ENCODE measurements around the gene PUS7.
"Not testable (repeated sequence)": the region's sequence is repeated elsewhere in the genome, so short reads cannot be mapped to it uniquely, and the experiment has no call there.

Gene PUS7, protein sequence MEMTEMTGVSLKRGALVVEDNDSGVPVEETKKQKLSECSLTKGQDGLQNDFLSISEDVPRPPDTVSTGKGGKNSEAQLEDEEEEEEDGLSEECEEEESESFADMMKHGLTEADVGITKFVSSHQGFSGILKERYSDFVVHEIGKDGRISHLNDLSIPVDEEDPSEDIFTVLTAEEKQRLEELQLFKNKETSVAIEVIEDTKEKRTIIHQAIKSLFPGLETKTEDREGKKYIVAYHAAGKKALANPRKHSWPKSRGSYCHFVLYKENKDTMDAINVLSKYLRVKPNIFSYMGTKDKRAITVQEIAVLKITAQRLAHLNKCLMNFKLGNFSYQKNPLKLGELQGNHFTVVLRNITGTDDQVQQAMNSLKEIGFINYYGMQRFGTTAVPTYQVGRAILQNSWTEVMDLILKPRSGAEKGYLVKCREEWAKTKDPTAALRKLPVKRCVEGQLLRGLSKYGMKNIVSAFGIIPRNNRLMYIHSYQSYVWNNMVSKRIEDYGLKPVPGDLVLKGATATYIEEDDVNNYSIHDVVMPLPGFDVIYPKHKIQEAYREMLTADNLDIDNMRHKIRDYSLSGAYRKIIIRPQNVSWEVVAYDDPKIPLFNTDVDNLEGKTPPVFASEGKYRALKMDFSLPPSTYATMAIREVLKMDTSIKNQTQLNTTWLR

DNA sequence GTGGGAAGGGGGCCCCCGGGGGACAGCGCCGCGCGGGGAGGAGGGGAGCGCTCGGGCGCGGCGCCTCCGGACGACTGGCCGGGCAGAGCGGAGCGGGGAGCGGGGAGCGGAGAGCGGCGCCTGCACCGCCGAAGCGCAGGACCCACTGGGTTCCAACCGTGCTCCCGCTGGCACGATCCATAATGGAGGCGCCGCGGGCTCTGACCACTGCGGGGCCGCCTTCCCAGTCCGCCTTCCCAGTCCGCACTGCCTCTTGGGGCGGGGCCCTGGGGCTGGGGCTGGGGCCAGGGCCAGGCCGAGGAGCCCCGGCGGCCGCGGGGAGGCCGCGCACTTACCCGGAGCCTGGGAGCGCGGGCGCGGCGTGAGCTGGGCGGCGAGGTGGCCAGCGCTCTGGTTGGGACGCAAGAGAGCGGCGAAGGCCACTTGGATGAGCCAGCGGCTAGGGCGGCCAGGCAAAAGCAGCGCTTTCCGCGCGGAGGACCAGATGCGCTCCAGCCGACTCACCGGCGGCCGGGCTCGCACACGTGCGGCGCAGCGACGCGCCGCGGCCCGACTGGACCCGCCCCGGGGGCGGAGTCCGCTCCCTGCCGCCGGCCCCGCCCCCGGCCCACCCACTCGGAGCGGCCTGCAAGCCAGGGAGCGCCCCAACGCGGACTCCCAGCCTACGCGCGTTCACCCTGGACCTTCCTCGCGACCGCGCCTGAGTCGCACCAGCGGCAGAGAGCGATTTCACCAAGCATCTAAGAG, at the start of gene PUS7:
TSS of gene PUS7 (minus strand) at position 555 of the 747 bp plus-strand sequence. CDS start 13,759 bp downstream, outside the sequence.
- peak; percentile 64 for DNase-seq (ENCODE audit: low read depth)

DNA sequence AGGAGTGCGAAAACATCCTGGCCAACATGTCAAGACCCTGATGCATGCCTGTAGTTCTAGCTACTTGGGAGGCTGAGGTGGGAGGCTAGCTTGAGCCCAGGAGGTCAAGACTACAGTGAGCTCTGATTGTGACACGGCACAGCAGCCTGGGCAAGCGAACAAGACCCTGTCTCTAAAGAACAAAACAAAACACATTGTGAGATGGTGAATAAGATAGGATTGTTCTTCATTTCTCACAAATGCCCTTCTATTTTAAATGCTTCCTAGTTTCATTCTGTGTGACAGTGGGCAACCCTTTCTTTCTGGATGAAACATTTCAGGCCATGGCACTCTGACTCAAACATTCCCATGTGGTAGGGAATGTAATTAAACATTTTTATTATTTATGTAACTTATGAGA, 45.8 kb upstream of the PUS7 start:
- no peak for DNase-seq (ENCODE audit: low read depth)

DNA sequence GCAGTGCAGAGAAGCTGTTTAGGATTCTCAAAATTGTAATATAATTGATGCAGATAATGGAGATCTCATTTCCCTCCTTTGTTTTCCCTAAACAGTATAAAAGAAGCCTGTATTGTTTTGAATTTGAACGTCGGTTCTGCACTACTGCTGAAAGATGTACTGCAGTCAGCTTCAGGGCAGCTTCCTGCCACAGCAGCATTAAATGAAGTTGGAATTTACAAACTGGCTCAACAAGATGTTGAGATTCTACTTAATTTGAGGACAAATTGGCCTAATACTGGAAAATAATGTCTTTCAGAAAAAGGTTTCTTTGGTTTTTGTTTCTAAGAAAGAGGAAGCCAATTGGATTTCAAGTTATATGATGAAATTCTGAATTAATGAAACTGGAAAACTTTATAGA, 45.0 kb upstream of the PUS7 start:
- DNase-seq (ENCODE audit: low read depth): no peak

DNA sequence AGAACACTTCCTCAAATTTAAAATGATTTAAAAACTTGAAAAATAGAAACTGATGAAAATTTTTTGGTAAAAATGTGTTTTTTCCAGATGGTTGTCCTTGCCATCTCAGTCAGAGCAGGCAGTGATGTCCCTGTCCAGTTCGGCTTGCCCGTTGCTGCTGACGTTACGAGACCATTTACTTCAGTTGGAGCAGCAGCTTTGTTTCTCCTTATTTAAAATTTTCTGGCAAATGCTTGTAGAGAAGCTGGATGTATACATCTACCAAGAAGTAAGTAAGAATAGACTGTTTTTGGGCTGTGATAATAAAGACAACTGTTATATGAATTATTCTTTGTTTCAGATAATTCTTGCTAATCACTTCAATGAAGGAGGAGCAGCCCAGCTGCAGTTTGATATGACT, 43.1 kb upstream of the PUS7 start:
- DNase-seq (ENCODE audit: low read depth): no peak

DNA sequence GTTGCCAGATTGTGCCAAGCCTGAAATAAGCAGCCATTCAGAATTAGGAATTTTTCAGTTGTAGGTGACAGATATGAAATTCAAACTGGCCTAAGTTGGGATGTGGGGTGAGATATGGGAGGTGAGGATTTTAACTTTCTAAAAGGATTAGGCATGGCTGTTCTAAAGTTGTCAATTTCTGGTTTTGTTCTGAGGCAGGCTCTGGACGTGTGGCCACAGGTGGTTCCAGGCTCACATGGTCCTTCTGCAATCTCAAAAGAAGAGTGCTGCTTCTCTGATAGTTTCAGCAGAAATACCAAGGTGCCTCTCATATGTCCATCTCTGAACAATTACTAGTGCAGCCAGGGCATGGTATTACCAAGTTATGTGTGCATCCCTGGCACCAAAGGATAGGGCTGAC, 37.9 kb upstream of the PUS7 start:
- no peak for DNase-seq (ENCODE audit: low read depth)

DNA sequence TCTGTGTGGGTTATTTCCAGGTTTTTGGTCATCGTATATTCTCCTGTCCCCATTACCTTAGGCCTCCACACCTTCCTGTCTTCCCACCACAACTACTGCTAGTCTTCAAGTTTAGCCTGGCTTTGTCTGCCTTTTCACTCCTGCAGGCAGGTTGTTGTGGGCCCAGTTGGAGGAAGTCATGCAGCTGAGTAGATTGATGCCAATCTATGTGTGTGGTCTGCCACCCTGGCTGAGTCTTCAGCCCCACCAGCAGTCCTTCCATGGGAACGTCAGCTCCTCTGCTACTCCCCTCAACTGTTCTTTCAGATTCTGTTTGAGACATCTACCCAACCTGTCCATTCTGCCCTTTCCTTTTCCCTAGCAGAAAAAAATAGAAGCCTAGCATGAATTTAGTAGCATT, 16.3 kb upstream of the PUS7 start:
- DNase-seq (ENCODE audit: low read depth): no peak

DNA sequence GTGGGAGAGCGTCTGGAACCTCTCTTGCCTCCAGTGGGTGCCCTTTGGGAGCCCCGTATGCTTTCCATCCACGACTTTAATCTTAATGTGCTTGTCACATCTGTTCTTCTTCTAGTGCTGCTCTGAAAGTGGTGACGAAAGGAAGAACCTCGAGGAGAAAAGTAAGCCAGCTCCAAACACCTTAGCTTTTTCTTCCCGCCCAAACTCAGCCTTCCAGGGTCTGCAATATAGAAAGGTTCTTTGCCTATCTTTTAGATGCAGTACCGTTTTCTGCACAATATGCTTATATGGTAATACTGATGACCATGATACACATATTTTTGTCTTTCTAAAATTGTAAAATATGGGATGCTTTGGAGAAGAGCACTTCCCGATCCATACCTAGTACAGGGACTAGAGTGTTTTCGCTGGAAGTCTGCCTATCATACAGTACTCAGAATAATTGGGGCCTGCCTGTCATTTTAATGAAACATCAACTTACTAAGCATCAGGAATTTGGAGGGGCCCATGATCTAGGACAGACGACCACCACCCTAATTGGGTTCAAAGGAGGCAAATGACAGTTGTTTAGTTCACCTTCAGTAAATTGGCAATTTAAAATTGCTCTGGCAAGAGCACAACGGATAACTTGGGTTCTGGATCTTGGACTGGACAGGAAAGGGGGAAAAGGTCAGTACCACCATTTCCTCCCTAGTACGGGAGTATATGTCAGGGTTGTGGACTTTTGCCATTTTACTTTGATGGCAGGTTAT, 10.8 kb upstream of the PUS7 start:
- DNase-seq (ENCODE audit: low read depth): no peak

DNA sequence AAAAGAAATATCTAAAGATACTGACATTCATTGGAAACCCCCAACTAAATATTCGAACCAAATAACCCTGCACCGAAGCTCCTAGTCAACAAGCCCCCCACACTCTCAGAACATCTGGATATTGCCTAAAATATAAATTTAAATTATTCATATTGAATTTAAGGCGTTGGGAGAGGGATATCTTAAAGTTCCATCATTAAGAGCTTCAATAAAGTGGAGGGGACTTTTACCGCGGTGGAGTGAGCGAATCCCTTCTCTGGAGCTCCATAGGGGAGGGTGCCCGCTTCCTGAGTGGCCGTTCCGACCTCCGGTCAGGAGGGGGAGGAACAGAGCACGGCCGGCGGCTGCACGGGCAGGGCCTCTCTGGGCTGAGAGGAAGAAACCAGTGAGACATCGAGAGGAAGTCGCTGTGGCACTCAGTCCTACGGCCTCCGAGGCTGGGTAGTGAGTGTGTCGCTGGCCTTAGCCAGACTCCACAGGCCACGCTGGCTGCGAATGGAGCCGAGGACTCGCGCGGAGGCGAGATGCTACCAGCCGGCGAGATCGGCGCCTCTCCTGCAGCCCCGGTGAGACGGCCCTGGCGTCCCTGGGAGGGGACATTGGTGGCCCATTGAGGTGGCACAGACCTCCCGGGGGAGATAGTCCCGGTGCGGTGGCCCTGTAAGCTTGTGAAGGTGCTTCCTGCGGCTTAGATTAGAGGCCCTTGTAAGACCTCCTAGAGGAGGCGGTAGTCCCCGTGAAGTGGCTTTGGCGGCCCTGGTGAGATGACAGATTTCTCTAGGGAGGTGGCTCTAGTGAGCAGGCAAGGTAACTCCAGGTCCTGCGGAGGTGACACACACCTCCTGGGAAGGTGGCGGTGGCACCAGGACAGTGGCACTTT, 10.0 kb upstream of the PUS7 start, which contains the start of gene RINT1:
TSS of gene RINT1 (plus strand) at position 410 of the 880 bp plus-strand sequence. CDS start at position 525, 115 bp downstream.
- peak; percentile 83 for DNase-seq (ENCODE audit: low read depth)

DNA sequence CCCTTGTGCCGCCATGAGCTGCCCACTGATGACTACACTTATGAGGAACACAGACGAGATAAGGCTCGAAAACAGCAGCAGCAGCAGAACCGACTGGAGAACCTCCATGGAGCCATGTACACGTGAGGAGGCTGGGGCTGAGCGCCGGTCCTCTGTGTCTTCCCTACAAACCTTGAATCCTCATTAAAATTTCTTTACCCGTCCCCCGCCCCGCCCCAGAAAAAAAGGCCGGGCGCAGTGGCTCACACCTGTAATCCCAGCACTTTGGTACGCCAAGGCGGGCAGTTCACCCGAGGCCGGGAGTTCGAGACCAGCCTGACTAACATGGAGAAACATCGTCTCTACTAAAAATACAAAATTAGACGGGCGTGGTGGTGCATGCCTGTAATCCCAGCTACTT, 8.5 kb upstream of the PUS7 start:
- DNase-seq (ENCODE audit: low read depth): no peak

DNA sequence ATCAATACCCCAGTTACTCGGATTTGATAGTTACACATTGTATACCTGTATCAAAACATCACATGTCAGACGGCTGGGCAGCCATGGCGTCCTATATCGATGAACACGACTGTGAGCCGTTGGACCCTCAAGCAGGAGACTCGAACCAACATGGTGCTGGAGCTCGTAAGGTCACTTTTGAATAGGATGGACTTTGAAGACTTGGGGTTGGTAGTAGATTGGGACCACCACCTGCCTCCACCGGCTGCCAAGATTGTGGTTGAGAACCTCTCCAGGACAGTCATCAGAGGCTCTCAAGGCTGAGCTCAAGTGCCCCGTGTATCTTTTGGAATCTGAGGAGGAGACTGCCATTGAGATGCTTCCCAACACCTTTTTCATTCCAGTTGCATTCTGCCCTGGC, 8.1 kb upstream of the PUS7 start:
- DNase-seq (ENCODE audit: low read depth): no peak

DNA sequence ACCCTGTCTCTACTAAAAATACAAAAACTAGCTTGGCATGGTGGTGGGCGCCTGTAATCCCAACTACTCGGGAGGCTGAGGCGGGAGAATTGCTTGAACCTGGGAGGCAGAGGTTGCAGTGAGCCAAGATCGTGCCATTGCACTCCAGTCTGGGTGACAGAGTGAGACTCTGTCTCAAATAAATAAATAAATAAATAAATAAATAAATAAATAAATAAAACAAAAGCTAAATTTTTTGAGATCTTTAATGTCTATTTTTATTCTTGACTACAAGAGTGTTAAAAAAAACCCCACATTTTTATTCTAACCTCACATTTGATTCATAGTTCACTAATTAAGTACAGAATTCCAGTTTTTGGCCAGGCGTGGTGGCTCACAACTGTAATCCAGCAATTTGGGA, 5.7 kb upstream of the PUS7 start:
- not testable (repeated sequence) for DNase-seq (ENCODE audit: low read depth)

DNA sequence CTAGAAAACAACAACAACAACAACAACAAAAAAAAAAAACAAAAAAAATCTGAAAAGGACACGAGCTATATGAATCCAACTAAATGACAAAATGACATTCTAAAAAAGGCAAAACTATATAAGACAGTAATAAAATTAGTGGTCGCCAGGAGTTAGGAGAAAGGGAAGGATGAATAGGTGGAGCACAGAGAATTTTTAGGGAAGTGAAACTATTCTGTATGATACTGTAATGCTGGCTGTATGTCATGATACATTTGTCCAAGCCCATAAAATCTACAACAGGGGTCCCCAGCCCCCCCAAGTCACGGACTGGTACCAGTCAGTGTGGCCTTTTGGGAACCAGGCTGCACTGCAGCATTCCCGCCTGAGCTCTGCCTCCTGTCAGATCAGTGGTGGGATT, 2.8 kb upstream of the PUS7 start:
- DNase-seq (ENCODE audit: low read depth): no peak

DNA sequence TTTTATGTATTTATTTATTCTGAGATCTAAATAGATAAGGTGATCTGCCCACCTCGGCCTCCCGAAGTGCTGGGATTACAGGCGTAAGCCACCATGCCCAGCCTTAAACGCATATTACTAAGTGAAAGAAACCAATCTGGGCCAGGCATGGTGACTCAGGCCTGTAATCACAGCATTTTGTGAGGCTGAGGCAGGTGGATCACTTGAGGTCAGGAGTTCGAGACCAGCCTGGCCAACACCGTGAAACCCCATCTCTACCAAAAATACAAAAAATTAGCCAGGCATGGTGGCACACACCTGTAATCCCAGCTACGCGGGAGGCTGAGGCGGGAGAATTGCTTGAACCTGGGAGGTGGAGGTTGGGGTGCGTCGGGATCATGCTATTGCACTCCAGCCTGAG, 2.4 kb upstream of the PUS7 start:
- not testable (repeated sequence) for DNase-seq (ENCODE audit: low read depth)

DNA sequence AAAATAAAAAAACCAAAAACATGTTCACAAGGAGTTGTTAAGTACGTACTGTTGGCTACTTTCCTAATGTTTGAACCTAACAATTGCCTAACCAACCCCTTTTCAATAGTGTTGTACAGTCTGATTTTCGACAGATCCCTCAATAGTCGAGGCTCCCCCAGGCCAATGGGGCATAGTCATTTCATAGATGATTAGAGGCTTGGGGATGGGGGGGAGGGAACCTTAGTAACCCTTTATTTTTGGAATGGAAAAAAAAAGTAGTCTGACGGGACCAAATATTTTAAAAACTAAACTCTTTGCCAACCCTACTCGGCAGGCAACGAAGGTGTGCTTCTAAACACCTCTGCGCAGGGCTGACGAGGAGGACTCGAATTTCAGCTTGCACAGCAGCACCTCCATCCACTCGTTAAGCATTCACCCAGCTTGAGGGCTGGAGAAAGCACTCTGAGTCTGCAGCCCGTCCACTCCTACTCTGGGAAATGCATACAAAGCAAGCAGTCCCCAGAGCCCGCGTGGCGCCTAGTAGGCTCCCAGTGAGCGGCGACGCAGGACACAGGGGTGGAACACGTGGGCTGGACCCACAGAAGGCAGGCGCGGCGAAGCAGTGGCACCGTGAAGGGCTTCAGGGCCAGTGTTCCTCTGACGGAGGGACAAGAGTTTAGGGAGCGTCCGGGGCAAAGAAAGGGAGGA, 899 bp downstream of the PUS7 start:
- no peak for DNase-seq (ENCODE audit: low read depth)

DNA sequence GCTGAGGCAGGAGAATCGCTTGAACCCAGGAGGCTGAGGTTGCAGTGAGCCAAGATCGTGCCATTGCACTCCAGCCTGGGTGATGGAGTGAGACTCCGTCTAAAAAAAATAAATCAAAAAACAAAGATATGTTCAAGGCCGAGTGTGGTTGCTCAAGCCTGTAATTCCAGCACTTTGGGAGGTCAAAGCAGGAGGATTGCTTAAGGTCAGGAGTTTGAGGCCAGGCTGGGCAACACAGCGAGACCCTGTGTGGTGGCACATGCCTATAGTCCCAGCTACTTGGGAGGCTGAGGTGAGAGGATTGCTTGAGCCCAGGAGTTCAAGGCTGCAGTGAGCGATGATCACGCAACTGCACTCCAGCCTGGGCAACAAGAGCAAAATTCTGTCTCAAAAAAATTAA, 1.5 kb downstream of the PUS7 start:
- DNase-seq (ENCODE audit: low read depth): not testable (repeated sequence)

DNA sequence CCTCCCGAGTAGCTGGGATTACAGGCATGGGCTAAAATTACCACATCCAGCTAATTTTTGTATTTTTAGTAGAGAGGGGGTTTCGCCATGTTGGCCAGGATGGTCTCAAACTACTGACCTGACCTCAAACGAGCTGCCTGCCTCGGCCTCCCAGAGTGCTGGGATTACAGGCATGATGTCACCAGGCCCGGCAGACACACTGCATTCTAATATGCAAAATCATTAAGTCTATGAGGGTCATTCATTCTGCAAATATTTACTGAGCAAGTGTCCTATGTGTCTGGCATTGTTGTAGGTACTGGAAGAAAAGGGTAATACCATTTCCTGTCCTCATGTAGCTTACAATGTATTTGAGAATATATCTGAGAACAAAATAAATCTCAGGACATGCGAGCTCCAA, 2.7 kb downstream of the PUS7 start:
- DNase-seq (ENCODE audit: low read depth): no peak

DNA sequence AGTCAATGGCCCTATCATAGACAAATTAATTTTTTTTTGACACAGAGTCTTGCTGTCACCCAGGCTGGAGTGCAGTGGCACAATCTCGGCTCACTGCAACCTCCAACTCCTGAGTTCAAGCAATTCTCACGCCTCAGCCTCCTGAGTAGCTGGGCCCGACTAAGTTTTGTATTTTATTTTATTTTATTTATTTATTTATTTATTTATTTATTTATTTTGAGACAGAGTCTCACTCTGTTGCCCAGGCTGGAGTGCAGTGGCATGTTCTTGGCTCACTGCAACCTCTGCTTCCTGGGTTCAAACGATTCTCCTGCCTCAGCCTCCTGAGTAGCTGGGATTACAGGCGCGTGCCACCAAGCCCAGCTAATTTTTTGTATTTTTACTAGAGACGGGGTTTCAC, 6.5 kb downstream of the PUS7 start:
- DNase-seq (ENCODE audit: low read depth): not testable (repeated sequence)

DNA sequence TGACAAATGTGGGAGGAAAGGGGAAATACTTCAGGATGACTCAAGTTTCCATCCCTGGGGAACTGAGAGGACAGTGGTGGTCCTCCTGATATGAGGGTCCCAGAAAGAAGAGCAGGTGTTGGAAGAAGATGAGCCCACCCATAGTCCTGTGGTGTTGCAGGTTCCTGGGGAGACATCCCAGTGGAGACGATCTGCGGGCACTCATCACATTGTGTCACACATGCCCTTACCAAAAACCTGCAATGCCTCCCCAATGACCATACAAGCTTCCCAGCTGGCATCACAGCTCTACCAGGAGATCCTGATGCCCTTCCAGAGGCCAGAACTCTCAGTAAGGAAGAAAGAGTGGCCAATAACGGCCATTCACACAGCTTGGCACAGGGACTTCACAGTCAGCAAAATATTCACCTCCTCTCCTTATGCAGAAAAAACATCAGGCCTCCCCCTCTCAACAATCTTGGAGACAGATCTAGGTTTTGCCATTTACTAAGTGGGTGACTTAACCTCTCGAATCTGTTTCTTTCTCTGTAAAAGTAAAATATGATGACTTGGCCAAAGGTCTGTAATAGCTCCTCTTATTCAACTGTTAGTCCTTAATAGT, 9.0 kb downstream of the PUS7 start:
- no peak for DNase-seq (ENCODE audit: low read depth)

DNA sequence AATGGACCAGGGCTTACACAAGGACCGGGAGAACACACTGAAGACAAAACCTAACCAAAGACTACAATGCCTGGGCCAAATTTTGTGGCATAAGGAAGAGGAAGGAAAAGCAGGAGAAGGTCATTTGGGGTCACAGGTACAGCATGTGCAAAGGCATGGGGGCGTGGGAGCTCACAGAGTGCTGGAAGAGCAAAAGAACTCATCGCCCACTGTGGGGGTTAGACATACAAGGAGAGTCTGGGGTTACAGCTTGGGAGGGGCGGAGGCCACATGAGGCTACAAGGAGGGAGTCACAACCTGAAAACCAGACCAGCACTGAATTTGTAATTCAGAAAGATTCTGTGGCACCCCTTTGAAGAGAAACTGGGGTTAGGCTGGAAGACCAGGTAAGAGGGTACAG, 9.7 kb downstream of the PUS7 start:
- no peak for DNase-seq (ENCODE audit: low read depth)

DNA sequence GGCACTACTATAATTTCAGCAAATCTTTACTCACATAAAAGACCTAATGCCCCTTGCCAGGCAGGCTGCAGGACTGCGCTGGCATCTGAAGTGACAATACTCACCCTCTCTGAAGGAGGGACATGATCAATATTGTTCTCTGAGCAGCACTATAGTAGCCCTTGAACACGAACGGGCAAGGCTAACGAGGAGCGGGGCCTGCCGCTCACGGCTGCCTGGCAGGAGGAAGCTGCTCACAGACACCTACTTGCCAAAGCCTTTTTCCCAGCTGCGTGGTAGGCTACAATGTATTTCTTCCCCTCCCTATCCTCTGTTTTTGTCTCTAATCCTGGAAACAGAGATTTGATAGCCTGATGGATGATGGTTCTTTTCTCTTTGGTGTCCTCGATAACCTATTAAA, 19.9 kb downstream of the PUS7 start:
- DNase-seq (ENCODE audit: low read depth): no peak
